ENCODE data around the gene TGFB1.
"Not testable (repeated sequence)": the region's sequence is repeated elsewhere in the genome, so short reads cannot be mapped to it uniquely, and the experiment has no call there.

TGFB1 gene

DNA sequence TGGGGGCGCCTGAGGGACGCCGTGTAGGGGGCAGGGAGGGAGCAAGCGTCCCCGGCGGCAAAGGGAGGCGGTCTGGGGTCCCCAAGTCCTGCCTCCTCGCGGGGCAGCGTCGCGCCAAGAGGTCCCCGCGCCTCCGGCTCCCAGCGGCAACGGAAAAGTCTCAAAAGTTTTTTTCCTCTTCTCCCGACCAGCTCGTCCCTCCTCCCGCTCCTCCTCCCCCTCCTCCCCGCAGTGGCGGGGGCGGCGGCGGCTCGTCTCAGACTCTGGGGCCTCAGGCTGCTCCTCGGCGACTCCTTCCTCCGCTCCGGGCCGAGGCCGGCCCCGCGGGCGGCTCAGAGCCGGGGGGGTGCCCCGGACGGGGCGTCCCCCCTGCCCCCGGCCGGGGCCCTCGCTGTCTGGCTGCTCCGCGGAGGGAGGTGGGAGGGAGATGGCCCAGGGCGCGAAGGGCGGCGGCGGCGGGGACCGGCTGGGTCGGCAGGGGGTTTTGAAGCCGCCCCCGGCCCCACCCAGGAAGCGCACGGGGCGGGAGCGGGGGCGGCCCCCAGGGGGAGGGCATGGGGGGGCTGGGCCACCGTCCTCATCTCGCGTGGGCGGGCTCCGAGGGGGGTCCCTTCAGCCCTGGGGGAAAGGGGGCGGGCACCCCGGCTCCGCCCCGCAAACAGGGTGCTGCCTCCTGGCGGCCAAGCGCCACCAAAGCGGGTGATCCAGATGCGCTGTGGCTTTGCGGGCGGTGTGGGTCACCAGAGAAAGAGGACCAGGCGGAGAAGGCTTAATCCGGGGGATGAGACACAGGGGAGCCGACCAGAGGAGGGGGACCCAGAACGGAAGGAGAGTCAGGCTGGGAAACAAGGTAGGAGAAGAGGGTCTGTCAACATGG, at the start of gene TGFB1:
TGFB1 (minus strand) TSS at position 457 of the 877 bp plus-strand sequence. CDS start 878 bp downstream, outside the sequence.
- DNase-seq (ENCODE audit: low read depth, low spot score): peak; percentile 88

DNA sequence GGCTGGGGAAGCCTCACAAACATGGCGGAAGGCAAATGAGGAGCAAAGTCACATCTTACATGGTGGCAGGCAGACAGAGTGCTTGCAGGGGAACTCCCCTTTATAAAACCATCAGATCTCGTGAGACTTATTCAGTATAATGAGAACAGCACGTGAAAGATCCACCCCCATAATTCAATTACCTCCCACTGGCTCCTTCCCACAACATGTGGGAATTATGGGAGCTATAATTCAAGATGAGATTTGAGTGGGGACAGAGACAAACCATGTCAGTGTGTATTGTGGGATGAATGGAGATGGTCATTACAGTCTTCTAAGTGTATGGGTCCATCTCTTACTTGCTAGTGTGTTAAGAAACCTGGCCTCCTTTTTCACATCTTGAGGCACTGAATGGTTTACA, 48.3 kb upstream of the TGFB1 start:
- no peak for DNase-seq (ENCODE audit: low read depth, low spot score)

DNA sequence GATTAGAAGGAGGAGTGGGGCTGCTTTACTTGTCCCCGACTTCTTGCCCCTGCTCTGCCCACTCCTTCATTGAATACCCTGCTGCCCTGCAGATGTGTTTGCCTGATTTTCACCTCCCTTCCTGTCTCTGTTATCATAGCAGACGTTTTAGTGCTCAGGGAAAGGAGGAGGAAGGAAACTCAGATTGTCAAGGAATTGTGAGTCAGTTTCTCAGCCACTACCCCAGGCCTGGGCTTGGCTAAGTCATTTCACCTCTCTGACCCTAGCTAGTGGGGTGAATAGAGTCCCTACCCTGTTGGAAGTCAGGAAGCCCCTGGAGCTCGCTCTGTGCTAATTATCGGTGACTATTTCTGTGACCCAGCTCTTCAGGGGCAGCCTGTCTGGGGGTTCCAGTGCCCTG, 47.8 kb upstream of the TGFB1 start:
- DNase-seq (ENCODE audit: low read depth, low spot score): no peak

DNA sequence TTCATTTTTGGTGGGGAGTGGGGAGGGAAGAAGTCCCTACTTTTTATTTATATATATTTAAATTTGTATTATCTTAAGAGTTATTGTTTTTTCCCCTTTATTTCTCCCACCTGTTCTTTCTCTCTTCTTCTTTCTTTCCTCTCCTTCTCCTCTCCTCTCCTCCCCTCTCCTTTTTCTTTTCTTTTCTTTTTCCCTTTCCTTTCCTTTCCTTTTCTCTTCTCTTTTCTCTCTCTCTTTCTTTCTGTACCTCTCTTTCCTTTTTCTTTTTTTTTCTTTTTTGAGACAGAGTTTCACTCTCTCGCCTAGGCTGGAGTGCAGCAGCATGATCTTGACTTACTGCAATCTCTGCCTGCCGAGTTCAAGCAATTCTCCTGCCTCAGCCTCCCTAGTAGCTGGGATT, 45.8 kb upstream of the TGFB1 start:
- DNase-seq (ENCODE audit: low read depth, low spot score): no peak

DNA sequence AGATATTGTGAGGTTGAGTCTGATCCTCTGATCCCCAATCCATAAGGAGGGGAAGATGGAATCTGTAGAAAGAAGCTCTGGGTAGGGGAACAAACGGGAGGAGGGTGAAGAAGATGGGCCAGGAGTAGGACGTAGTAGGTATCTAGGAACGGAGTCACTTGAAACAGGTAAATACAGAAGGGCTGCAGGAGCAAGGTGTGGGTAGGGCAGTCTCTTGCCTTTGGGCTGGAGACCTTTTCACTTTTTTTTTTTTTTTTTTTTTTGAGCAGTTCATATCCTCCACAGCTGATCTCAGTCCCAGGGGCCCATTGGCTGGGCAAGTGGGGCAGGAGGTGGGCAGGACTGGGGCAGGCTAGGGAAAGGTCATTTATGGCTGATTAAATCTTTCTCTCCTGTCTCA, 45.4 kb upstream of the TGFB1 start:
- no peak for DNase-seq (ENCODE audit: low read depth, low spot score)

DNA sequence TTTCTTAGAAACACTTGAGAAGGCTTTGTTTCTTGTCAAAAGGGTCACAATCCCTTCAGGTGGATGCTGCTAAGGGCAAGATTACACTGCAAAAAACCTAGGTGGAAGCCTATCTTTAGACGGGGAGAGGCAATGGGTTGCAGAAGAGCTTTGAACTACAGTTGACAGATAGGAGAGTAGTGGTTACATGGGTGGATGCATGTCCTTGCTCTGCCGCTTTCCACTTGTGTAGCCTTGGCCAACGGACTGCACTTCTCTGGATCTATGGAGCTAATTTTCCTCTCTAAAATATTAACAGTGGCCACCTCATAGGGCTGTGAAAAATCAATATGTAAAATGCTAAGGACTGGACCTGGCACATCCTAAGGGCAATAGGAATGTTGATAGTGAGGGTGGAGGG, 44.9 kb upstream of the TGFB1 start:
- DNase-seq (ENCODE audit: low read depth, low spot score): no peak

DNA sequence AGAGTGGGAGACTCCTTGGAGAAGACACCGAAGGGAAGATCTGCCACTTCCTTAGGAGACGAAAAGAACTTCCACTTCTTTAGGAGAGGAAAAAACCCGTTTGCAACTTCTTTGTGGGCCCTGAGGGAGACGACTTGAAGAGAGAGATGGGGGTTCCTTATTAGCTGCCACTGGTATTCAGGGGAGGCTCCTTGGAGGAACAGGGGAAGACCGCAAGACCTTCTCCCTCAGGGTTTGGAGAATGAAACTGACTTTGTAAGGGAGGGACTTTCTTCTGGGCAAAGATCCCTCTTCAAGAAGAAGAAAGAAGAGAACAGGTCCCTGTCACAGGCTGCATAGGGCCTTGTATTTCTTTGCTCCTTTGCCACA, 44.3 kb upstream of the TGFB1 start:
- no peak for DNase-seq (ENCODE audit: low read depth, low spot score)

DNA sequence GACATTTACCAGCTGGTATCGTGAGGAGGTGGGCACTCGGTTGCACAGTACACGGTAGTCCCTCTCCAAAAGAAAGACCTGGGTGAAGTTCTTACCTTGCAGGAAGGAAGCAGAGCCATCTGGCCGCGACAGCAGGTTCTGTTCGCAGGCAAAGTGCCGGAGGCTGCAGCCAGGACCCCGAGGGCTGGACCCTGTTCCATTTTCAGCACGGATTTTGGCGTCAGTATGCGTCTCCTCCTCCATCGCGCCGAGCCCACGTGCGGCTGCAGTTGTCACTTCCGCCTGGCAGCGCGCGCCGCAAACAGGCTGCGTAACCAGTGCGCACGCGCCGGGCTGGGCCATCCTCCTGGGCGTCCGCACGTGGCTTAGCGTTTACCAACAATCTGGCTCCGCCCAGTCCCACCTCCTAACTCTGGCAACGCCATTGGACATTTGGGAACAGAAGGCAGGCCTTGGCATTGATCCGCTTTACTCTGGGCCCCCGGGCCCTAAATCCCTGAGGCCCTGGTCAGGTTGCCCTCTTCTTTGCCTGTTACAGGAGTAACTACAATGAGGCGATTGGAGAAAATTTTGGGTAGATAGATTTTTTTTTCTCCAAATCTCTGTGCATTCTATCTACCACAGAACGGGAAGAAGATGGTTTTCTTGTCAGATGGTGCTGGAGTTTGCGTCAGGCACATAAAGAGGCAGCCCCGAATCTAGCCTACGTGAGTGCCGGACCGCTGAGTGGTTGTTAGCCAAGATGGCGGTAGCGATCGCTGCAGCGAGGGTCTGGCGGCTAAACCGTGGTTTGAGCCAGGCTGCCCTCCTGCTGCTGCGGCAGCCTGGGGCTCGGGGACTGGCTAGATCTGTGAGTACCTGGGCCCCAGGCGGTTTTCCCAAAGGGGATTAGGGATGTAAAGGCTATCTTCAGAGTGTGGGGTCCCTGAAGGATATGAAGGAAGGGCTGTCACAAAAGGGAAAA, 43.6 kb upstream of the TGFB1 start, which contains the start of the genes BCKDHA and EXOSC5:
BCKDHA (plus strand) TSS at position 733 of the 964 bp plus-strand sequence; CDS start at position 743, 10 bp downstream.
EXOSC5 (minus strand) TSS at position 274 of the 964 bp plus-strand sequence; CDS start at position 243, 31 bp downstream.
- peak; percentile 98 for DNase-seq (ENCODE audit: low read depth, low spot score)

DNA sequence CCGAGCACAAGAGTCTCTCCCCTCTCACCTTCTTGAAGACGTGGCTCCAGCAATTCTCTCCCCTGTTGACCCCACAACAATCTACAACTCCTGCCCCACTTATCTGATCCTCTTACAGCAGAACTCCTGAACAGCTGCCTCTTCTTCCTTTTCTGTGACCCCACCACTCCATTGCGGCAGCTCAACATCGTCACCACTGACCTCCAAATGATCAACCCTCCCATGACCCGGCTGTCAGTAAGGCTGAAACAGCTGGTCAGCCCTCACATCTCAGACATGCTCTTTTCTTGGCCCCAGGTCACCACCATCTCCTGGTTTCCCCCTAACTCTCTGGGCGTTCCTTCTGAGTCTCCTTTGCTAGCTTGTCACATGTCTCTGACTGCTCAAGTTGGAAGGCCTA, 41.6 kb upstream of the TGFB1 start:
- DNase-seq (ENCODE audit: low read depth, low spot score): no peak

DNA sequence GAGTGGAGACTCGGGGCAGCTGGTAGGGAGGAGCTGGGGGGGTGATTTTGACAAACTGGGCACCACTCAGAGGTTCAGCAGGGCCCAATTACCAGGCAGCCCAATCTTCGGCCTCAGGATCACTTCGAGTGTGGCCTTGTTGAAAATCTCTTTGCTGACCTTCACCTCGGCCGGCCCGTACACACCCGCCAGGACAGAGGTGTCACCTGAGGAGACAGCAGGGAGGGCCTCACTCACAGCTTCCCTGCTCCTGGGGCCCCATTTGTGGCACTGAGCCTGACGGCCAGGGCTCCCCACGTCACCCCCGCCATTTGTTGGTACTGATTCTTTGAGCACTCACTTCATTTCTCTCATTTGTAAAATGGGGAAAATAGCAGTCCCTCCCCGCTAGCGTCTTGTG, 39.1 kb upstream of the TGFB1 start:
- no peak for DNase-seq (ENCODE audit: low read depth, low spot score)

DNA sequence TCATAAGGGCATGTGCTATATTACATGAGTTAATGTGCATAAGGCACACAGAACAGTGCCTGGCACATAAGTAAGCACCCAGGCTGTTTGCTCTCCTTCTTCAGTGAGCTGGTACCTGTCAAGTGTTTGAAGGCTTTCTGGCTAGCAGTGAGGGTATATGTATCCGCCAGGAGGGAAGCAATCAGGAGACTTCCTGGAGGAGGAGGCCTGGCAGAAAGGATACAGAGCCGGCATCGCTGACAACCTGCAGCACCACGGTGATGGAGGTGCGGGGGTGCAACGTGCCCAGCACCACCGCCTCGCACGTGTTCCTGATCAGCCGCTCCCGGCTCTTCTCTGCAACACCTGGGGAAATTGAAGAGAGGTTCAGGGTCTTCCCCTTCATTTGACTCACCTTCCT, 37.9 kb upstream of the TGFB1 start:
- no peak for DNase-seq (ENCODE audit: low read depth, low spot score)

DNA sequence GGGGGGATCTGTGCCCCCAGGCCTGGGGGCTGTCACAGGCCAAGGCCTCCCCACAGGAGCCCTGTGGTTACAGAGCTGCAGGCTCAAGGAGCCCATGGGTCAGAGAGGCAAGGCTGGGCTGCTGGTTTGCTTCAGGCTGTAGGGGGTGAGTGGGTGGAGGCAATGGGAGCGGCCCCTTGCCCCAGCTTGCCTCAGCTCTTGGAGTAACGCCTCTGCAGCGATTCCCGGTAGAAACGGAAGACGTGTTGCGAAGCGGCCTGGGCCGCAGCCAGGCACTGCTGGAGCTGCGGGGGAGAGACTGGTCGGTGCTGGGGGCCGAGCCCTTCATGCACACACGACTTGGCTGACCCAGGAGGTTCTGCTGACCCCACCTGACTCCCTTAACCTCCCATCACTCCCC, 32.7 kb upstream of the TGFB1 start:
- DNase-seq (ENCODE audit: low read depth, low spot score): no peak

DNA sequence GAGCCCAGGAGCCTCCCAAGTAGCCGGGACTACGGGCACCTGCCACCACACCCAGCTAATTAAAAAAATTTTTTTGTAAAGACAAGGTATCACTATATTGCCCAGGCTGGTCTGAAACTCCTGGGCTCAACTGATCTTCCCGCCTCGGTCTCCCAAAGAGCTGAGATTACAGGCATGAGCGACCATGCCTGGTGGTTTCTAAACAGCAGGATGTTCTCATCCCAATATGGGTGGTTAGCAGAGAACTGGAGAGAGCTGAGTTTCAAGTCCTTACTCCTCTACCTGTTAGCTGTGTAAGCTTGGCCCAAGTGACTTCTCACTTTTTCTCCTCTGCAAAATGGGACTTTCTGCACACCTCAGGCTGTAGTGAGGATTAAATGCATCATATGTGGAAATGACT, 30.6 kb upstream of the TGFB1 start:
- DNase-seq (ENCODE audit: low read depth, low spot score): no peak

DNA sequence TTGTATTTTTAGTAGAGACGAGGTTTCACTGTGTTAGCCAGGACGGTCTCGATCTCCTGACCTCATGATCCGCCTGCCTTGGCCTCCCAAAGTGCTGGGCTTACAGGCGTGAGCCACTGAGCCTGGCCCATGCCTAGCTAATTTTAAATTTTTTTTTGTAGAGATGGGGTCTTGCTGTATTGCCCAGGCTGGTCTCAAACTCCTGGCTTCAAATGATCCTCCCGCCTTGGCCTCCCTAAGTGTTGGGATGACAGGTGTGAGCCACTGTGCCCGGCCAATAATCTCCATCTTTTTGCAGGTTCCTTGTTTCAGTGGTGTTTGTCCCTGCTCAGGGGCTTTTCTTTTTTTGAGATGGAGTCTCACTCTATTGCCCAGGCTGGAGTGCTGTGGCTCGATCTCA, 27.8 kb upstream of the TGFB1 start:
- DNase-seq (ENCODE audit: low read depth, low spot score): not testable (repeated sequence)

DNA sequence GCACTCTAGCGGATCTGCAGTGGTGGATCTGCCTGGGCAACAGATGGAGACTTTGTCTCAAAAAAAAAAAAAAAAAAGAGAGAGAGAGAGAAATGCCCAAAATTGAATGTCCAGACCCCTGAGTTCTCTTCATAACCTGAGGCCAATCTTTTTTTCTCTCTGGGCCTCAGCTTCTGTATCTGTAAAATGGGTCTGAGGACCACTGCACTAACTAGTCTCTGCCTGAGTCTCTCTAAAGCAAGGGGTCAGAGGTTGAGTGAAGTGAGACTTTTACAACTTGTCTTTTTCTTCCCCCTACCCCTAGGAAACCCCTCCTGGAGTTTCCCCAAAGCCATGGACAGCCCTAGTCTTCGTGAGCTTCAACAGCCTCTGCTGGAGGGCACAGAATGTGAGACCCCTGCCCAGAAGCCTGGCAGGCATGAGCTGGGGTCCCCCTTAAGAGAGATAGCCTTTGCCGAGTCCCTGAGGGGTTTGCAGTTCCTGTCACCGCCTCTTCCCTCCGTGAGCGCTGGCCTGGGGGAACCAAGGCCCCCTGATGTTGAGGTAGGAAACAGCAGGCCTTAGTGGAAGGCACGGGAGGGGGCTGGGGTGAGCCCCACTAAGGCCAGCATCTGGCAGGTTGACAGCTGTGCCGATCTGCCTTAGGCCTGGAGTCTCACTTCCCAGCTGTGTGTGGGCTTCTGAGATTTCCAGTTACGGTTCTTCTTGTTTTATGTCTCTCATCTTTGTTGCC, 24.4 kb upstream of the TGFB1 start:
- DNase-seq (ENCODE audit: low read depth, low spot score): no peak

DNA sequence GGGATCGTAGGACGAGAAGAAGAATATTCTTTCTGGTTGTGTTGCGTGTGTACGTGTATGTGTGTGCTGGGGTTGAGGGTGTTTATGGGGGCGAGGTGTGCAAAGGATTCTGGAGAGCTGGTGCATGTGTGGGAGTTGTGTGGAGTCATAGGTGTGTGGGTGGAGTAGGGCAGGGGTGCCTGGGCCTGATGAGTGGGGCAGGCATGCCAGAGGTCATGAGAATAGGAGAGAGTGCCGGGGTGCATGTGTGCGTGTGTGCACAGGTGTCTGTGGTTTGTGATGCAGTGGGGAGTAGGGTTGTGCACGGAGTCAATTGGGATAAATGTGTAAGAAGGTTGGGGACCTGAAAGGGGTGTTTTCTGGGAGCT, 23.3 kb upstream of the TGFB1 start:
- no peak for DNase-seq (ENCODE audit: low read depth, low spot score)

DNA sequence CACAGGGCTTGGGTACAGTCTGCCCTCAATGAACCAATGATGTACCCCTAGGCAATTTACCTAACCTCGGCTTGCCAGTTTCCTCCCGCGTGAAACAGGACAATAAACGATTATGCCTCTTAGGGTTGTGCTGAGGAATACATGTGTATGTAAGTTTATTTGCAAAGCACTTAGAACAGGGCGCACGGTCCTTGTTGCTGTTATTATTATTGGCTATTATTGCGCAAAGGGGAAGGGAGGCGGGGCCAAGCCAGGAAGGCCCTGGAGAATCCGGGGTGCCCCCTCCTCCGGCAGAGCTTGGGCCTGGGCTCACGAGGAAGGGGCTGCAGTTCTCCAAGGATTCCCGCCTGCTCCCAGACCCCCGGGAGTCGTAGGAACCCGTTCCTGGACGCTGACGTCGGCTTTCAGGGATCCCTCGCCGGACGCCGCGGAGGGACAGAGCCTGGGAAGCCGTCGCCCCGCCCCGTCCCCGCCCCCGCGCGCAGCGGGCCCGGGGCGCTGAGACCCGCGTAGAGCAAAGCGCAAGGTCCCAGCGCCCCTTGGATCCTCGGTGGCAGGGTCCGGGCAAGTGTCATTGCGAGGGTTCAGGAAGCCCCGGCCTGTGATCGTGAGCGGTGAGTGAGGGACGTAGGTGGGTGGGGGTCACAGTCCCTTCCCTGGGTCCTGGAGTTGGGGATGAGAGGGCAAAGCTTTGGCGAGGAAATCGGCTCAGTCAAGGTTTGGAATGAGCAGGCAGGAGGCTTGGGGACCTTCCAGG, 22.7 kb upstream of the TGFB1 start, which contains the start of gene TMEM91:
TMEM91 (plus strand) TSS at position 293 of the 757 bp plus-strand sequence. CDS start 1,777 bp downstream, outside the sequence.
- no peak for DNase-seq (ENCODE audit: low read depth, low spot score)

DNA sequence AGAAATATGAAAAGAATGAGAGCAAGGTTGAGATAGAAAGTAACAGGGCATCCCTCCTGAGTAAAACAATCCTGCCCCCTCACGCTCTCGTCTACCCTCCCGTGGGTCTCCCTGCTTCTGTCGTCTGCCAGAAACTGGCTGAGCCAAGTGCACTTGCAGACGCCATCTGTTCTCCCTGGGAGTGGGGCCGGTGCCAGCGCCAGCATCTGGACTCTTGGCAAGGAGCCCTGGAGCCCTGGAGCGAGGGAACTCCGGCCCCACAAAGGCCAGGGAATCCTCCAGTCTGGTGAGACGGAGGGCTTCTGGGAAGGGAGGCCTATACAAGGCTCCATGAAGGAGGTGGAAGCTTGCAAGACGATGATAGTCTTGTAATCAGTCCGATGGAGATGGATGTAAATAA, 20.3 kb upstream of the TGFB1 start:
- DNase-seq (ENCODE audit: low read depth, low spot score): no peak

DNA sequence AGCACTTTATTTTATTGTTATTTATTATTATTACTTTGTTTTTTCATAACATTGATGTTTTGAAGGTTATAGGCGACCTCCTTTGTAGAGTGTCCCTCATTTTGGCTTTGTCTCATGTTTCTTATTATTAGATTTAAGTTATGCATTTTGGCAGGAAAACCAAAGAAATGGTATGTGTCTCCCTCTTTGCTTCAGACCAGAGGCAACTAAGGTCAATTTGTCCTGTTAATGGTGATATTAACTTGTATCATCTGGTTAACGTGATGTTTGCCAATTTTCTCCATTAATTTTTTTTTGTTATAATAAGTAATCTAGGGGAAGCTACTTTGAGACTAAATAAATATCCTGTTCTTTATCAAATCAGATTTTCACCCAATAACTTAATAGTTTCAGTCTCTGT, 18.8 kb upstream of the TGFB1 start:
- no peak for DNase-seq (ENCODE audit: low read depth, low spot score)

DNA sequence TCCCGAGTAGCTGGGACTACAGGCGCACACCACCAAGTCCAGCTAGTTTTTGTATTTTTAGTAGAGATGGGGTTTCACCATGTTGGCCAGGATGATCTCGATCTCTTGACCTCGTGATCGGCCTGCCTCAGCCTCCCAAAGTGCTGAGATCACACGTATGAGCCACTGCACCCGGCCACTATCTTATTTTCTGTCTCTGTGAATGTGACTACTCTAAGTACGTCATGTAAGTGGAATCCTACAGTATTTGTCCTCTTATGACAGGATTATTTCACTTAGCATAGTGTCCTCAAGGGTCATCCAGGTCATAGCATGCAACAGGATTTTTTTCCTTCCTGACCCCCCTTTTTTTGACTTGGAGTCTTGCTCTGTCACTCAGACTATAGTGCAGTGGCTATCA, 17.8 kb upstream of the TGFB1 start:
- no peak for DNase-seq (ENCODE audit: low read depth, low spot score)

DNA sequence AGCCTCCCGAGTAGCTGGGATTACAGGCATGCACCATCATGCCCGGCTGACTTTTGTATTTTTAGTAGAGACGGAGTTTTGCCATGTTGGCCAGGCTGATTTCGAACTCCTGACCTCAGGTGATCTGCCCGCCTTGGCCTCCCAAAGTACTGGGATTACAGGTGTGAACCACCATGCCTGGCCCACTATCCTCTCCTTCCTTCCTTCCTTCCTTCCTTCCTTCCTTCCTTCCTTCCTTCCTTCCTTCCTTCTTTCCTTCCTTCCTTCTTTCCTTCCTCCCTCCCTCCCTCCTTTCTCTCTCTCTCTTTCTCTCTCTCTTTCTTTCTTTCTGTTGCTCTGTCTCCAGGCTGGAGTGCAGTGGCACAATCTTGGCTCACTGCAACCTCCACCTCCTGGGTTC, 17.4 kb upstream of the TGFB1 start:
- DNase-seq (ENCODE audit: low read depth, low spot score): not testable (repeated sequence)

All from activated naive CD8-positive, alpha-beta T cell treated with anti-CD3 and anti-CD28 coated beads, Interleukin-2, amount 50 U/mL, for 16 hours (primary cell).